Mesendoderm (in vitro differentiated cells): Measurements from ENCODE around the gene RBMX.
A peak's percentile ranks its signal among the peaks of the same experiment; 100 is the strongest.
"Not testable (repeated sequence)": the region's sequence is repeated elsewhere in the genome, so short reads cannot be mapped to it uniquely, and the experiment has no call there.

Experiments
- DNase-seq: peaks from one replicate; pipeline ENCODE4 v3.0.0; 2013
- H2AK5ac ChIP-seq: 2 replicates; pipeline ENCODE4 v1.6.1; 2013; ENCODE audit warnings: low read length, inconsistent platforms
- H2BK120ac ChIP-seq: 2 replicates; pipeline ENCODE4 v1.6.1; 2013; ENCODE audit warnings: low read depth, mild to moderate bottlenecking, low read length, moderate library complexity, mixed read lengths
- H2BK15ac ChIP-seq: replicated peaks from 2 replicates; pipeline ENCODE4 v1.6.1; 2013; ENCODE audit warnings: low read depth, mild to moderate bottlenecking, moderate library complexity
- H2BK5ac ChIP-seq: 2 replicates; pipeline ENCODE4 v1.6.1; 2013; ENCODE audit warnings: low read length, inconsistent platforms
- H3K18ac ChIP-seq: 2 replicates; pipeline ENCODE4 v1.6.1; 2013; ENCODE audit warnings: mild to moderate bottlenecking, low read length, mixed read lengths
- H3K23ac ChIP-seq: one replicate; pipeline ENCODE4 v1.6.1; 2013; ENCODE audit warnings: low read length
- H3K27ac ChIP-seq: 2 replicates; pipeline ENCODE4 v1.5.1; 2013; ENCODE audit warnings: low read depth, mild to moderate bottlenecking, inconsistent platforms, low read length, moderate library complexity
- H3K27me3 ChIP-seq: 2 replicates; pipeline ENCODE4 v1.6.1; 2013; ENCODE audit warnings: low read length, control low read depth, mild to moderate bottlenecking, inconsistent platforms; ENCODE audit not compliant: insufficient read depth, poor library complexity
- H3K36me3 ChIP-seq: 2 replicates; pipeline ENCODE4 v1.6.1; 2013; ENCODE audit warnings: low read length, inconsistent platforms; ENCODE audit not compliant: control insufficient read depth, insufficient read depth
- H3K4ac ChIP-seq: one replicate; pipeline ENCODE4 v1.6.1; 2013; ENCODE audit warnings: low read depth, mild to moderate bottlenecking, low read length, moderate library complexity
- H3K4me1 ChIP-seq: 2 replicates; pipeline ENCODE4 v1.6.1; 2013; ENCODE audit warnings: low read depth, low read length, inconsistent platforms; ENCODE audit not compliant: control insufficient read depth
- H3K4me2 ChIP-seq: 2 replicates; pipeline ENCODE4 v1.6.1; 2013; ENCODE audit warnings: low read length
- H3K4me3 ChIP-seq: 2 replicates; pipeline ENCODE4 v1.5.1; 2013; ENCODE audit warnings: mild to moderate bottlenecking, low read length
- H3K56ac ChIP-seq: one replicate; pipeline ENCODE4 v1.6.1; 2013; ENCODE audit warnings: low read length
- H3K79me1 ChIP-seq: 2 replicates; pipeline ENCODE4 v1.6.1; 2013; ENCODE audit warnings: low read length, inconsistent platforms
- H3K79me2 ChIP-seq: 2 replicates; pipeline ENCODE4 v1.6.1; 2013; ENCODE audit warnings: mild to moderate bottlenecking, low read length; ENCODE audit not compliant: control insufficient read depth, insufficient read depth
- H3K9ac ChIP-seq: 2 replicates; pipeline ENCODE4 v1.6.1; 2013; ENCODE audit warnings: low read length, inconsistent platforms
- H4K5ac ChIP-seq: one replicate; pipeline ENCODE4 v1.6.1; 2013; ENCODE audit warnings: low read length
- H4K8ac ChIP-seq: one replicate; pipeline ENCODE4 v1.6.1; 2013; ENCODE audit warnings: low read depth, mild to moderate bottlenecking, control low read depth, low read length, moderate library complexity
- WGBS: extraction: QIAGEN DNeasy Blood & Tissue Kit; methylation state at CpG from one replicate; pipeline ENCODE4 v1.1.7; 2013; ENCODE audit warnings: low lambda C conversion rate, missing lambda C conversion rate; ENCODE audit not compliant: insufficient coverage; ENCODE audit errors: extremely low coverage; 5-methylcytosine and 5-hydroxymethylcytosine counted together

The RBMX gene

DNA sequence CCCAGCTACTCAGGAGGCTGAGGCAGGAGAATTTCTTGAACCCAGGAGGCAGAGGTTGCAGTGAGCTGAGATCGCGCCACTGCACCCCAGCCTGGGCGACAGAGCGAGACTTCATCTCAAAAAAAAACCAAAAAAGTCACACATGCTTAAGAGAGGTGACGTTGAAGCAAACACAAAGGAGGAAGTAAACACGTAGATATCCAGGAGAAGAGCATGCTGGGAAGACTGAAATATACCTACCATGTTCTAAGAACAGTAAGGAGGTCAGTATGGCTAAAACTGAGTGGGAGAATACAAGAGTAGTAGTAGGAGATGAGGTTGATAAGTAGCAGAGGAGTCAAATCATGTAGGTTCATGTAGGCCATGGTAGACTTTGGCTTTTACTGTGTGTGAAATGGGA lies 10.1 kb upstream of the RBMX start:
- not testable (repeated sequence) for H3K27ac ChIP-seq, H4K8ac ChIP-seq, H3K4me2 ChIP-seq, H2AK5ac ChIP-seq, H3K4me3 ChIP-seq, H3K4ac ChIP-seq, H2BK15ac ChIP-seq, H3K9ac ChIP-seq, H3K27me3 ChIP-seq, H3K4me1 ChIP-seq, H3K56ac ChIP-seq, H2BK5ac ChIP-seq, H3K79me1 ChIP-seq, H3K23ac ChIP-seq, H4K5ac ChIP-seq, H3K36me3 ChIP-seq, H3K79me2 ChIP-seq, H2BK120ac ChIP-seq, H3K18ac ChIP-seq, DNase-seq
- WGBS, result no CpG with 5 or more reads among the region's 6 CpGs

DNA sequence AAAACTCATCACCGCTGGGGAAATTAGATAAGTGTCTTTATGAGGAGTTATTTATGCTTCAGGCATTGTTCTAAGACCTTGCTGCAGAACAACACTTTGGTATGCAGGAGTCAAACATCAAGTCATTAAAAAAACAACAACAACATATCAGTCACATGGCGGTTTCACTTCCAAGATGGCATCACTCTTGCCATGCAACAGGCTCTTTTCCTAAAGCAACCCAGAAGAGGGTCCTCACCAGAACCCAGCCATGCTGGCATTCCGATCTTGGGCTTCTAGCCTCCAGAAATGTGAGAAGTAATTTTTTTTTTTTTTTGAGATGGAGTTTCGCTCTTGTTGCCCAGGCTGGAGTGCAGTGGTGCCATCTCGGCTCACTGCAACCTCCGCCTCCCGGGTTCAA lies 8.7 kb upstream of the RBMX start:
- Histone ChIP-seq H3K4me2 (no peak overlapping the region), H2BK15ac (no peak overlapping the region), H3K79me2 (no peaks in the 10 kb centered on the region), H4K5ac (no peak overlapping the region), H3K18ac (no peak overlapping the region), H3K23ac (no peak overlapping the region), H3K4me1 (no peaks in the 10 kb centered on the region), H2BK120ac (no peak overlapping the region), H3K56ac (no peak overlapping the region), H3K4ac (no peak overlapping the region), H2AK5ac (no peak overlapping the region), H3K27ac (no peak overlapping the region), H3K9ac (no peak overlapping the region), H3K79me1 (no peaks in the 10 kb centered on the region), H3K36me3 (no peaks in the 10 kb centered on the region), H4K8ac (no peak overlapping the region), H3K4me3 (no peak overlapping the region), H3K27me3 (no peaks in the 10 kb centered on the region), H2BK5ac (no peak overlapping the region)
- WGBS, result no CpG with 5 or more reads among the region's 7 CpGs
- DNase-seq, result no peak

GRCh38 chrX:136880003-136880451 lies 498 bp downstream of the RBMX start:
- Histone ChIP-seq H3K79me2 (peaks cover 29% of the 10 kb centered on the region), H3K23ac (no peak overlapping the region), H3K4me2 (no peak overlapping the region), H3K9ac (peak overlapping the region; percentile 98), H3K56ac (peak overlapping the region; percentile 98), H2AK5ac (no peak overlapping the region), H3K79me1 (no peaks in the 10 kb centered on the region), H3K27ac (peak overlapping the region; percentile 70), H3K36me3 (peaks cover 3% of the 10 kb centered on the region), H2BK5ac (no peak overlapping the region), H2BK15ac (no peak overlapping the region), H3K4me3 (peak overlapping the region; percentile 96), H3K4ac (peak overlapping the region; percentile 95), H3K18ac (peak overlapping the region; percentile 78), H3K27me3 (no peaks in the 10 kb centered on the region), H2BK120ac (peak overlapping the region; percentile 76), H4K8ac (no peak overlapping the region), H3K4me1 (no peaks in the 10 kb centered on the region), H4K5ac (no peak overlapping the region)
- DNase-seq, result peak; percentile 31
- no CpG with 5 or more reads among the region's 32 CpGs for WGBS

- H3K79me2 ChIP-seq, result peaks cover 29% of the 10 kb centered on the region
- no peaks in the 10 kb centered on the region for H3K4me1 ChIP-seq
- H3K36me3 ChIP-seq, result peaks cover 3% of the 10 kb centered on the region
- no peak overlapping the region for H3K18ac ChIP-seq
- H3K27me3 ChIP-seq, result no peaks in the 10 kb centered on the region
- WGBS, result no CpG with 5 or more reads among the region's 10 CpGs
- H3K27ac ChIP-seq, result no peak overlapping the region
- peak overlapping the region; percentile 98 for H3K9ac ChIP-seq
- no peaks in the 10 kb centered on the region for H3K79me1 ChIP-seq
- H2BK5ac ChIP-seq, result no peak overlapping the region
- H3K4me2 ChIP-seq, result peak overlapping the region; percentile 28
- peak overlapping the region; percentile 98 for H3K56ac ChIP-seq
- no peak overlapping the region for H2AK5ac ChIP-seq
- no peak overlapping the region for H2BK15ac ChIP-seq
- peak overlapping the region; percentile 96 for H3K4me3 ChIP-seq
- DNase-seq, result no peak
- no peak overlapping the region for H4K5ac ChIP-seq
- H2BK120ac ChIP-seq, result no peak overlapping the region
- no peak overlapping the region for H3K4ac ChIP-seq
- H3K23ac ChIP-seq, result no peak overlapping the region
- no peak overlapping the region for H4K8ac ChIP-seq
Observed at GRCh38 chrX:136879001-136879687, 1.4 kb downstream of the RBMX start.

DNA sequence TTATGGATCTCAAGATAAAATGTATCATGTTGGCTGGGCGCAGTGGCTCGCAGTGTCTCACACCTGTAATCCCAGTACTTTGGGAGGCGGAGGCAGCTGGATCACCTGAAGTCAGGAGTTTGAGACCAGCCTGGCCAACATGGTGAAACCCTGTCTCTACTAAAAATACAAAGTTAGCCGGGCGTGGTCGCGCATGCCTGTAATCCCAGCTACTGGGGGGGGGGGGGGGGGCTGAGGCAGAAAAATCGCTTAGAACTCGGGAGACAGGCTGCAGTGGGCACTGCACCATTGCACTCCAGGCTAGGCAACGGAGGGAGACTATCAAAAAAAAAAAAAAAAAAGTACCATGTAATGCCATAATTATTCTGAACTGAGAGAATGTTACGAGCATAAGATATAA lies 2.1 kb downstream of the RBMX start:
- H2BK15ac ChIP-seq, result no peak overlapping the region
- H3K27ac ChIP-seq, result no peak overlapping the region
- no peaks in the 10 kb centered on the region for H3K4me1 ChIP-seq
- H2AK5ac ChIP-seq, result no peak overlapping the region
- H3K9ac ChIP-seq, result peak overlapping the region; percentile 98
- H3K4ac ChIP-seq, result no peak overlapping the region
- no peak overlapping the region for H4K5ac ChIP-seq
- H3K18ac ChIP-seq, result no peak overlapping the region
- H3K56ac ChIP-seq, result peak overlapping the region; percentile 54
- H3K79me1 ChIP-seq, result no peaks in the 10 kb centered on the region
- no CpG with 5 or more reads among the region's 11 CpGs for WGBS
- peak overlapping the region; percentile 28 for H3K4me2 ChIP-seq
- no peak overlapping the region for H4K8ac ChIP-seq
- H3K27me3 ChIP-seq, result no peaks in the 10 kb centered on the region
- no peak overlapping the region for H2BK120ac ChIP-seq
- H3K23ac ChIP-seq, result no peak overlapping the region
- peaks cover 29% of the 10 kb centered on the region for H3K79me2 ChIP-seq
- H3K4me3 ChIP-seq, result peak overlapping the region; percentile 96
- H2BK5ac ChIP-seq, result no peak overlapping the region
- DNase-seq, result no peak
- H3K36me3 ChIP-seq, result peaks cover 3% of the 10 kb centered on the region

GRCh38 chrX:136874114-136874513 lies 6.4 kb downstream of the RBMX start:
- no CpG with 5 or more reads among the region's 15 CpGs for WGBS
- not testable (repeated sequence) for H2BK5ac ChIP-seq, H2BK120ac ChIP-seq, DNase-seq, H4K5ac ChIP-seq, H3K56ac ChIP-seq, H3K4me3 ChIP-seq, H3K9ac ChIP-seq, H3K36me3 ChIP-seq, H4K8ac ChIP-seq, H3K4me2 ChIP-seq, H3K23ac ChIP-seq, H3K27ac ChIP-seq, H3K4ac ChIP-seq, H3K79me1 ChIP-seq, H3K27me3 ChIP-seq, H2AK5ac ChIP-seq, H3K18ac ChIP-seq, H2BK15ac ChIP-seq, H3K4me1 ChIP-seq
- H3K79me2 ChIP-seq, result peaks cover 15% of the 10 kb centered on the region
